IgD-negative memory B cell (primary cell): ENCODE data around the gene VAMP1. TPM values are rescaled to one million over a fixed set of nuclear protein-coding genes. Genes with fewer than 3 reads are reported as not detected.
"Not testable (repeated sequence)": the region's sequence is repeated elsewhere in the genome, so short reads cannot be mapped to it uniquely, and the experiment has no call there.

Experiments
- H3K27ac Mint-ChIP-seq, 3 donors: one replicate each; pipeline ENCODE4 v1.8.0; 2020 to 2022; ENCODE audit warnings: mild to moderate bottlenecking in 3 of 3, mixed read lengths in 3 of 3, moderate library complexity in 1 of 3
- H3K27me3 Mint-ChIP-seq: one replicate; pipeline ENCODE4 v1.8.0; 2021; ENCODE audit warnings: mixed read lengths
- H3K36me3 Mint-ChIP-seq: one replicate; pipeline ENCODE4 v1.8.0; 2020; ENCODE audit warnings: mild to moderate bottlenecking, mixed read lengths
- H3K4me1 Mint-ChIP-seq, 3 donors: one replicate each; pipeline ENCODE4 v1.8.0; 2020 to 2022; ENCODE audit warnings: mixed read lengths in 3 of 3, mild to moderate bottlenecking in 1 of 3
- H3K4me3 Mint-ChIP-seq, 4 donors: one replicate each; pipeline ENCODE4 v1.8.0; 2020 to 2022; ENCODE audit warnings: mild to moderate bottlenecking in 4 of 4, mixed read lengths in 4 of 4, moderate library complexity in 3 of 4
- H3K9me3 Mint-ChIP-seq, 3 donors: one replicate each; pipeline ENCODE4 v1.8.0; 2020 to 2021; ENCODE audit warnings: mixed read lengths in 3 of 3, mild to moderate bottlenecking in 1 of 3
- polyA plus RNA-seq: library from polyadenylated mRNA; unstranded; fragments of 300-500 nt; fragmentation: Illumina TruSeq; gene quantifications from one replicate; pipeline ENCODE4 v1.2.3, GENCODE V29; 2021

The VAMP1 gene
- polyA plus RNA-seq, 1 donor from 2014 or later, result 8.1 TPM

GRCh38 chr12:6428326-6428725 is 42.2 kb downstream of the VAMP1 start:
- Mint-ChIP-seq H3K4me1 (peaks cover 48 to 61% (median 55%) of the 10 kb centered on the region in 3 donors), H3K4me3 (peak overlapping the region; percentile 81 to 95 (median 84)), H3K9me3 (no peaks in the 10 kb centered on the region), H3K27me3 (no peaks in the 10 kb centered on the region), H3K27ac (peak overlapping the region; percentile 97 to 100 (median 99)), H3K36me3 (peaks cover 3% of the 10 kb centered on the region)

GRCh38 chr12:6427796-6428195 is 42.7 kb downstream of the VAMP1 start:
- H3K27ac Mint-ChIP-seq, result peak overlapping the region; percentile 97 to 100 (median 99)
- H3K4me1 Mint-ChIP-seq, result peaks cover 46 to 59% (median 53%) of the 10 kb centered on the region in 3 donors
- H3K4me3 Mint-ChIP-seq, result peak overlapping the region; percentile 81 to 95 (median 92)
- not testable (repeated sequence) for H3K36me3 Mint-ChIP-seq, H3K27me3 Mint-ChIP-seq, H3K9me3 Mint-ChIP-seq

GRCh38 chr12:6426882-6427671 is 43.4 kb downstream of the VAMP1 start:
- Mint-ChIP-seq H3K4me3 (peak overlapping the region; percentile 81 to 95 (median 92)), H3K9me3 (no peaks in the 10 kb centered on the region), H3K36me3 (peaks cover 3% of the 10 kb centered on the region), H3K27me3 (no peaks in the 10 kb centered on the region), H3K4me1 (peaks cover 43 to 56% (median 51%) of the 10 kb centered on the region in 3 donors), H3K27ac (peak overlapping the region; percentile 97 to 100 (median 99))

- Mint-ChIP-seq H3K9me3 (no peaks in the 10 kb centered on the region), H3K27me3 (no peaks in the 10 kb centered on the region), H3K4me1 (peaks cover 35 to 49% (median 44%) of the 10 kb centered on the region in 3 donors), H3K36me3 (peaks cover 3% of the 10 kb centered on the region), H3K4me3 (peak overlapping the region; percentile 63 to 88 (median 74)), H3K27ac (peak overlapping the region; percentile 97 to 100 (median 99))
These were observed 44.6 kb downstream of the VAMP1 start for GRCh38 chr12:6425590-6426531.

DNA sequence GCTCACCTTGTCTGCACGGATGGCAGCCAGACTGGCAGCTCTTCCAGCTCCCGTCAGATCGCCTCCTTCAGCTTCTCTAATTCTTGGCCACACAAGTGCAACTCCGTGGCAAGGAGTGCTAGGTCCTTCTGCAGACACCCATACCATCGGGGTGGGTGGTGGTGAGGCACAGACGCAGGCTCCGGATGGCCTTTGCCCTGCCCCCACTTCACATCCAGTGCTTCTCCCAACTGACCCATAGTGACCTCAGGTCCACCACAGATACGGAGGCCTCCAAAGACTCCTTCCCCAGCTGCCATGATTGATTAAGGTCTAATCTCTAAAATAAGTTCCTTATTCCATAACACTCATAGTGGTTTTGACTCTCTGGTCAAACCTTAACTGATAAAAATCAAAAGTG is 45.6 kb downstream of the VAMP1 start:
- peaks cover 3% of the 10 kb centered on the region for H3K36me3 Mint-ChIP-seq
- H3K4me1 Mint-ChIP-seq, result peaks cover 26 to 39% (median 34%) of the 10 kb centered on the region in 3 donors
- H3K9me3 Mint-ChIP-seq, result no peaks in the 10 kb centered on the region
- H3K27ac Mint-ChIP-seq, result peak overlapping the region; percentile 87 to 99 (median 97)
- H3K27me3 Mint-ChIP-seq, result no peaks in the 10 kb centered on the region
- H3K4me3 Mint-ChIP-seq, result peak overlapping the region in 3 of 4 donors; percentile 14 to 55 (median 36)

DNA sequence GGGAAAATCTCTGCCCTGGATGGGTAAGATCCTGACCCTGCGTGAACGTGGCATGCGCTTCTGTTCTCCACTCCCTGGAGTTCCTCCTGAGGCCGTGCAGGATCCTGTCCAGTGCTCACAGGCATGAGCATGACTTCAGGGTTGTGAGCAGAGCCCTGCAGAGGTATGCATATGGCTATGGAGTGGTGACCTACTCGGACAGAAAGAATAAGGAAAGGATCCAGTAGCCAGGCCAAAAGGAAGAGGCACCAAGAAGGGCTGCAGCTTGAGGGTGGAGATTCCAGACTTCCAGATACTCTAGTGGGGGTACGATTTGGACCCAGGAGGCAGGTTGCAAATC is 46.5 kb downstream of the VAMP1 start:
- Mint-ChIP-seq H3K27me3 (no peaks in the 10 kb centered on the region), H3K4me1 (peaks cover 26 to 35% (median 31%) of the 10 kb centered on the region in 3 donors), H3K4me3 (peak overlapping the region in 2 of 4 donors; percentile 62 to 63), H3K36me3 (peaks cover 3% of the 10 kb centered on the region), H3K9me3 (no peaks in the 10 kb centered on the region), H3K27ac (peak overlapping the region; percentile 88 to 99 (median 93))

DNA sequence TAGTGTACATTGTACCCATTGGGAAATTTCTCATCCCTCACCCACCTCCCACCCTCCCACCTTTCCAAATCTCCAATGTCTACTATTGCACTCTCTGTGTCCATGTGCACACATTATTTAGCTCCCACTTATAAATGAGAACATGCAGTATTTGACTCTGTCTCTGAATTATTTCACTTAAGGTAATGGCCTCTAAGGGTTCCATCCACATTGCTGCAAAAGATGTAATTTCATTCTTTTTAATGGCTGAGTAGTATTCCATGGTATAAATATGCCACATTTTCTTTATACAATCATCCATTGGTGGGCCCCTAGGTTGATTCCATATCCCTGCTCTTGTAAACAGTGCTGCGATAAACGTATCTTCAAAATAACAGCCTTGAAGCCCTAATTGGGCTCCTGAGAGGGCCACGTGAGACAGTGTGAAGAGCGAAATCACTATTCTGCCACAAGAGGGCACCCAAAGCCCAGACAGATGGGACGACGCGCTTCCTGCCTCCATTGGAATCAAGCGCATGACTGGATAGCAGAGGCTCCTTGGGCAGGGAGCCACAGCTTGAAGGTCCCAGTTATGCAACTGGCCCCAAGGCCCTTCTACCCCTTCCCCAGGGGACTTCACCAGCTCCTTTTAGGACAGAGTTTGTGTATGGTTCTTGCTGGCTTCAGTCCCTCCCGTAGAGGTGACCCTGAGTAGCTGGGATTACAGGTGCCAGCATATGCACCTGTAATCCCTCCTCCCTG is 47.0 kb downstream of the VAMP1 start:
- Mint-ChIP-seq H3K4me3 (peak overlapping the region; percentile 25 to 83 (median 62)), H3K27ac (peak overlapping the region; percentile 88 to 99 (median 93)), H3K36me3 (peaks cover 3% of the 10 kb centered on the region), H3K27me3 (no peaks in the 10 kb centered on the region), H3K9me3 (no peaks in the 10 kb centered on the region), H3K4me1 (peaks cover 25 to 33% (median 30%) of the 10 kb centered on the region in 3 donors)

DNA sequence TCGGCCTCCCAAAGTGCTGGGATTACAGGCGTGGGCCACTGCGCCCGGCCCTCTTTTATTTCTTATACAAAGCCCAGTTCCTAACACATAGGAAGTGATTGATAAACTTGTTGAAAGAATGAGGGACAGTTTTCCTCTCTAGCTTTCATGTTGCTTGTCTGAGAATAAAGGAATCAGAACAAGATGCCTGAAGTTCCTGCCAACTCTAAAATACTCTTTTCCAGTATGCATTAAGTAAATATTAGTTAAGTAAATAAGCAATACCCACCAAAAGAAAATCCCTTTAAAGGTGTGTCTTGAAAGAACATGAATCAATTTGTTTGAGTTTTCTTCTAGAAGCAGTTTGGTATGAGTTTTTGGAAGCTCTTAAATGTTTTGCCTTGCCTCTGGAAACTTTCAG is 50.1 kb downstream of the VAMP1 start:
- Mint-ChIP-seq H3K9me3 (no peaks in the 10 kb centered on the region), H3K36me3 (no peaks in the 10 kb centered on the region), H3K27ac (no peak overlapping the region)

GRCh38 chr12:6418796-6419195 is 51.7 kb downstream of the VAMP1 start:
- H3K27ac Mint-ChIP-seq, result no peak overlapping the region
- H3K4me3 Mint-ChIP-seq, result no peak overlapping the region
- peaks cover 5% of the 10 kb centered on the region for H3K27me3 Mint-ChIP-seq
- no peaks in the 10 kb centered on the region for H3K36me3 Mint-ChIP-seq
- no peaks in the 10 kb centered on the region for H3K9me3 Mint-ChIP-seq
- H3K4me1 Mint-ChIP-seq, result peaks cover 7 to 13% (median 7%) of the 10 kb centered on the region in 3 donors

More for the DNA sequence above, 50.1 kb downstream of the VAMP1 start:
- H3K4me3 Mint-ChIP-seq, result no peak overlapping the region
- H3K27me3 Mint-ChIP-seq, result peaks cover 4% of the 10 kb centered on the region
- H3K4me1 Mint-ChIP-seq, result peaks cover 9 to 16% (median 9%) of the 10 kb centered on the region in 3 donors

GRCh38 chr12:6416596-6416995 is 53.9 kb downstream of the VAMP1 start:
- no peaks in the 10 kb centered on the region for H3K36me3 Mint-ChIP-seq
- H3K27me3 Mint-ChIP-seq, result peaks cover 5% of the 10 kb centered on the region
- peaks cover 0 to 2% (median 0%) of the 10 kb centered on the region in 3 donors for H3K9me3 Mint-ChIP-seq
- peaks cover 0 to 7% (median 0%) of the 10 kb centered on the region in 3 donors for H3K4me1 Mint-ChIP-seq
- no peak overlapping the region for H3K27ac Mint-ChIP-seq
- no peak overlapping the region for H3K4me3 Mint-ChIP-seq

Other genes with a start within 250 kb of the VAMP1 start
- gene PLEKHG6, start 160.0 kb downstream of the VAMP1 start, polyA plus RNA-seq, result not detected
- gene TNFRSF1A, start 128.6 kb downstream of the VAMP1 start, polyA plus RNA-seq, result 2.4 TPM
- not detected for gene SCNN1A, start 95.1 kb downstream of the VAMP1 start, polyA plus RNA-seq
- not detected for gene LTBR, start 86.5 kb downstream of the VAMP1 start, polyA plus RNA-seq
- 264 TPM for gene CD27, start 25.7 kb downstream of the VAMP1 start, polyA plus RNA-seq
- 125 TPM for gene TAPBPL, start 18.6 kb downstream of the VAMP1 start, polyA plus RNA-seq
- gene MRPL51, start 22.6 kb upstream of the VAMP1 start, polyA plus RNA-seq, result 165 TPM
- 21.1 TPM for gene NCAPD2, start 23.4 kb upstream of the VAMP1 start, polyA plus RNA-seq
- 1,479 TPM for gene GAPDH, start 63.8 kb upstream of the VAMP1 start, polyA plus RNA-seq
- gene IFFO1, start 85.4 kb upstream of the VAMP1 start, polyA plus RNA-seq, result 12.3 TPM
- gene NOP2, start 97.6 kb upstream of the VAMP1 start, polyA plus RNA-seq, result 24.9 TPM
- gene CHD4, start 136.7 kb upstream of the VAMP1 start, polyA plus RNA-seq, result 55.2 TPM
- 63.6 TPM for gene LPAR5, start 165.3 kb upstream of the VAMP1 start, polyA plus RNA-seq
- 5.8 TPM for gene ACRBP, start 176.8 kb upstream of the VAMP1 start, polyA plus RNA-seq
- 76.6 TPM for gene ING4, start 192.4 kb upstream of the VAMP1 start, polyA plus RNA-seq
- 32.5 TPM for gene ZNF384, start 218.7 kb upstream of the VAMP1 start, polyA plus RNA-seq
- gene PIANP, start 230.1 kb upstream of the VAMP1 start, polyA plus RNA-seq, result not detected